22Rv1 (cell line): ENCODE measurements around the gene RNF215.

Experiments
- ZFX ChIP-seq: fragments of 450-650 bp; IDR thresholded peaks from 2 replicates; pipeline ENCODE4 v1.6.1; 2017; ENCODE audit warnings: antibody characterized with exemption, borderline replicate concordance
- TF ChIP-seq, protein P1 (sequence below): fragments of 450-650 bp; IDR thresholded peaks from 2 replicates; pipeline ENCODE4 v1.5.1; 2017; ENCODE audit warnings: mild to moderate bottlenecking

GRCh38 chr22:30372915-30373314 is 14.3 kb downstream of the RNF215 start:
- TF ChIP-seq, protein P1, sequence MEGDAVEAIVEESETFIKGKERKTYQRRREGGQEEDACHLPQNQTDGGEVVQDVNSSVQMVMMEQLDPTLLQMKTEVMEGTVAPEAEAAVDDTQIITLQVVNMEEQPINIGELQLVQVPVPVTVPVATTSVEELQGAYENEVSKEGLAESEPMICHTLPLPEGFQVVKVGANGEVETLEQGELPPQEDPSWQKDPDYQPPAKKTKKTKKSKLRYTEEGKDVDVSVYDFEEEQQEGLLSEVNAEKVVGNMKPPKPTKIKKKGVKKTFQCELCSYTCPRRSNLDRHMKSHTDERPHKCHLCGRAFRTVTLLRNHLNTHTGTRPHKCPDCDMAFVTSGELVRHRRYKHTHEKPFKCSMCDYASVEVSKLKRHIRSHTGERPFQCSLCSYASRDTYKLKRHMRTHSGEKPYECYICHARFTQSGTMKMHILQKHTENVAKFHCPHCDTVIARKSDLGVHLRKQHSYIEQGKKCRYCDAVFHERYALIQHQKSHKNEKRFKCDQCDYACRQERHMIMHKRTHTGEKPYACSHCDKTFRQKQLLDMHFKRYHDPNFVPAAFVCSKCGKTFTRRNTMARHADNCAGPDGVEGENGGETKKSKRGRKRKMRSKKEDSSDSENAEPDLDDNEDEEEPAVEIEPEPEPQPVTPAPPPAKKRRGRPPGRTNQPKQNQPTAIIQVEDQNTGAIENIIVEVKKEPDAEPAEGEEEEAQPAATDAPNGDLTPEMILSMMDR: no peak
- TF ChIP-seq ZFX: no peak
